ENCODE results near the gene DAGLA. TPM values are rescaled to one million over a fixed set of nuclear protein-coding genes. Genes with fewer than 3 reads are reported as not detected.

The DAGLA gene
- polyA plus RNA-seq, 1 donor = 3.2 TPM

- no peak for DNase-seq
Measured at GRCh38 chr11:61707574-61707973, 27.4 kb downstream of the DAGLA start.

DNA sequence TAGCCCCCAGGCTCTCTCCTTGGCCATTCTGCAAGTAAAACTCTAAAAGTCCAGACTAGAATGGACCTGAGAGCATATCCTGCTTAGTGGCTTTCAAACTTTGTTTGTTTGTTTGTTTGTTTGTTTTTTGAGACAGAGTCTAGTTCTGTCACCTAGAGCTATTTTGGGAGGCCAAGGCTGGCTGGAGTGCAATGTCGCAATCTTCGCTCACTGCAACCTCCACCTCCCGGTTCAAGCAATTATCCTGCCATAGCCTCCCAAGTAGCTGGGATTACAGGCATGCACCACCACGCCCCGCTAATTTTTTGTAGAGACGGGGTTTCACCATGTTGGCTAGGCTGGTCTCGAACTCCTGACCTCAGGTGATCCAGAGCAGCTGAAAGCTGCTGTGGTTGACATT, 28.9 kb downstream of the DAGLA start:
- no peak for DNase-seq

DNA sequence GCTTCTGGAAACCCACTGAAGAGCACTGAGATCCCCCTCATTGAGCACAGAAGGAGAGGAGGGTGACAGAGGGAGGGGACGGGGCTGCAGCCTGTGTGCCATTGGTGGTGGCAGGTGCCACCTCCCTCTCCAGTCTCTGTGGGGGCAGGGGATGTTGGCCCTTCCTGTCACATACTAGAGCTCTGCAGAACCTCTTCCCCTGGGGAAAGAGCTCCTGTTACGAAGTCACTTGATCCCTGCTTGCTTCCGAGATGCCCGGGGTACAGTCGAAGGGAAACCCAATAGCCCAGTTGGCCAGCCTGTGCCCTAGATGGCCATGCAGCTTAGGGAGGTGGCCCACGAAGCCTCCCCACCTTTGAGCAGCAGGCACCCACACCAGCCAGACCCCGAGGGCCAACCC, 29.4 kb downstream of the DAGLA start:
- DNase-seq = no peak

- DNase-seq = no peak
Measured at GRCh38 chr11:61710019-61710418, 29.8 kb downstream of the DAGLA start.

- no peak for DNase-seq
Measured at GRCh38 chr11:61711037-61711436, 30.8 kb downstream of the DAGLA start.

DNA sequence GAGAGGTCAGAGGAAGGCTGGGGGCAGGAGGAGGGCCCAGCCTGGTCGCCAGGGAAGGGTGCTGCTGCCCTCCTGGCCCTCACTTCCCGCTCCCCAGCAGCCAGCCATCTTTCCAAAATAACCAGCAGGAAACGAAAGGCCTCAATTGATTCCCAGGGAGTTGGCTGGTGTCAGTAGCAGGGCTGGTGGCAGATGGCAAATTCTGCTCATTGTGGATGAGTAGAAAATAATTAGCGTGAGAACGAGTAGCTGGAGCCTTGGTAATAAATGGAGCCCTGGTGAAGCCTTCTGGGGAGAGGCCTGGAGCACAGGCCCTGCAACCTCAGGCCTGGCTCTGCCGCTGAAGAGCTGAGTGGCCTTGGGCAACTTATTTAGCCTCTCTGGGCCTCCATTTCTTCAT, 31.3 kb downstream of the DAGLA start:
- DNase-seq = no peak

DNA sequence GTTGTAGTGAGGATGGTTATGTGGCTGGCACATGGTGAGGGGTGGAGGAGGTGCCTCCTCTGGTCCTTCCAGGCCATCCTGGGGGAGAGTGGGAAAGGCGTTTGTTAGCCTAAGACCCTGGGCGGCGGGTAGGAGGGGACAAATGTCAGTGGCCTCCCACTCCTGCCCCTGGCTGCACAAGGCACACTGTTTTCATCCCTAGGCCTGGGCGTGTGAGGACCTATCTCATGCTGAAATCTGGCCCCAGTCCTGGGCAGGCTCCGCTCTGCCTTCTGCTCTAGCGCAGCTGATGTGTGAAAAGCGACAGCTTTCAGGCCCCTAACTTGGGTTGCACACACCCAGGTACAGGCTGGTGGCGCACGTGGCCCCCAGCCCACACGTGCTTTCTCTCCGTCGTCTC, 32.1 kb downstream of the DAGLA start:
- DNase-seq = no peak

GRCh38 chr11:61712846-61713245, 32.7 kb downstream of the DAGLA start:
- no peak for DNase-seq

DNA sequence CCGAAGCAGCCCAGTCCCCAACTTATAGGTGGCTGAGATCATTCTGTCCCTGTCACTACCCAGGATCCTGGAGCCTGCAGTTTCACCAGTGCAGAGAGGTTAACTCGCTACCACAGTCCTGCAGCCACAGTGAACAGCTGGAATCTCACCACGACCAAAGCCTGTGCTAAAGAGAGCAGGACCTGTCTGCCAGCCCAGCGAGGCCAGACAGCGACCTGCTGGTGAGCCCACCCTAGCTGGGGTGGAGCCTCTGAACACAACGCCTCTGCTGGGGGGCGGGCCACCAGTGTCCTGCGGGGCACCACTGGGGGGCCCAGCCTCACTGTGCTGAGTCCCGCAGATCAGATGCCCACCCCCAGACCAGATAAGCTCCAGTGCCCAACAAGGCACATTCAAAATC, 33.3 kb downstream of the DAGLA start:
- no peak for DNase-seq

- no peak for DNase-seq
Measured at GRCh38 chr11:61713906-61714305, 33.7 kb downstream of the DAGLA start.

DNA sequence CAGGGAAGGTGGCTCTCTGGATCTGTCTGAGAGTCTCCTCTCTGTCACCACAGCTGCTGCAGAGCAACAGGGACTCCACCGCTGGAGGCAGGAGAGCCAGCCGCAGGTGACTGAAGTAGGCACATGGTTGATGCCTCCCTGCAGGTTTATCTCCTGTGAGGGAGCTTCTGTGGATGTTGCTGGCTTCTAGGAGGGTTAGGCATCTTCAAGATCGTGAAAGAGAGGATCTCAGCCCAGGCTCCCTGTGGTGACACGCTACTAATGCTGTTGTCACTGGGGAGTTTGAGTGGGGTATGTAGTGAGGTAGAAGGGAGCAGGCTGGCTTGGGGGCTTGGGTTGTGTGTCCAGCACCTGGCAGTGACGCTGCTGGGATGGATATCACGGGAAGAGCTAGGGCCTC, 34.1 kb downstream of the DAGLA start:
- no peak for DNase-seq

- no peak for DNase-seq
Measured at GRCh38 chr11:61714916-61715315, 34.7 kb downstream of the DAGLA start.

DNA sequence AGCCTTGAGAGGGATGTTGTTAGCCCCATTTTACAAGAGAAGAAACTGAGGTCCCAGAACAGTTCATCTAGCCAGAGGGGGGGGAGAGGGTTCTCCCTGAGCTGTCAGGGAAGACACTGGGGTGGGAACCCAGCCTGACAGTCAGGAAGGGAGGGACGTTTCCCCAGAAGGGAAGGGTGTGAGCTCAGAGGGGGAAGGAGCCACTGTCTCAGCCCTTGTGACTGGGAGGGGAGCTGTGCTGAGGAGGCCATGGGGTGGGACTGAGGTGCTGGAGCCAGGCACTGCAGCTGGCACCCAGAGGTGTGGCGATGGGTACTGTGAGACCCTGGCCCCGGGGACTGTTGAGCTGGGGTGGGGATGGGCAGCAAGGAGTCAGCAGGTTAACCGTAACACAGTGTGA, 35.7 kb downstream of the DAGLA start:
- no peak for DNase-seq

DNA sequence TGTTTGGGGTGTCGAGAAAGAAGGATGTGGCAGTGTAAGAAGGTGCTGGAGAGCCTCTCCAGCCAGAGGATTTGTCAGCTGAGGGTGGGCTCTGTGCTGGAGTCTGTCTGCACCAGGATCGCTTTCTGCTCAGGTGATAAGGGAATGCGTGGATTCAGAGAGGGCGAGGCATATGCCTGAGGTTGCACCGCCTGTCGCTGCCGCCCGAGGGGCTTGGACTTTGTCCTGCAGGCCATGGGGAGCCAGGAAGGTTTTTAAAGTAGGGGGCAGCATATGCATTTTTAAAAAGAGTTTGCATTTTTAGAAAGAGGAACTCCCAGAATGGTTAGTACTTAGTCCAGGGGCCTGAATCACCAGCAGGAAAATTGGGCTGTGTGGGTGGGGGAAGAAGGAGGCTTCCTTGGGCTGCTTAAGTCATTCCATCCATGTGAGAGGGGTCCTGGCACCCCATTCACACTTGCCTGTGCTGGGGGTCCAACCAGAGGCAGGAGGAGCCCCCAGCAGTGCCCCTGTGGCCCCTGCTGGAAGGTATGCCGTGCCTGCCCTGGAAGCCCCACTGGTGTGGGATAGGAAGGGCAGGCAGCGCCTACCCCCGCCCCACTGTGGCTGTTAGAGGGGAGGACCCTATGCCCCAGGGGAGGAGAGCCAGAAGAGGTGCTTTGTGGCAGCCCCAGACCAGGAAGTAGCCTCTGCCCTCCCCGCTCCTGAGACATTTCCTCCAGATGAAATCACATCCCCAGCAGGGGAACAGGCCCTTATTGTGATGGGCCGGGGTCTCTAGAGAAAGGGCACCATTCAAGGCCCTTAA, 36.5 kb downstream of the DAGLA start:
- no peak for DNase-seq

- no peak for DNase-seq
Measured at GRCh38 chr11:61717286-61718033, 37.3 kb downstream of the DAGLA start.

GRCh38 chr11:61718046-61718531, 37.9 kb downstream of the DAGLA start:
- DNase-seq = no peak

DNA sequence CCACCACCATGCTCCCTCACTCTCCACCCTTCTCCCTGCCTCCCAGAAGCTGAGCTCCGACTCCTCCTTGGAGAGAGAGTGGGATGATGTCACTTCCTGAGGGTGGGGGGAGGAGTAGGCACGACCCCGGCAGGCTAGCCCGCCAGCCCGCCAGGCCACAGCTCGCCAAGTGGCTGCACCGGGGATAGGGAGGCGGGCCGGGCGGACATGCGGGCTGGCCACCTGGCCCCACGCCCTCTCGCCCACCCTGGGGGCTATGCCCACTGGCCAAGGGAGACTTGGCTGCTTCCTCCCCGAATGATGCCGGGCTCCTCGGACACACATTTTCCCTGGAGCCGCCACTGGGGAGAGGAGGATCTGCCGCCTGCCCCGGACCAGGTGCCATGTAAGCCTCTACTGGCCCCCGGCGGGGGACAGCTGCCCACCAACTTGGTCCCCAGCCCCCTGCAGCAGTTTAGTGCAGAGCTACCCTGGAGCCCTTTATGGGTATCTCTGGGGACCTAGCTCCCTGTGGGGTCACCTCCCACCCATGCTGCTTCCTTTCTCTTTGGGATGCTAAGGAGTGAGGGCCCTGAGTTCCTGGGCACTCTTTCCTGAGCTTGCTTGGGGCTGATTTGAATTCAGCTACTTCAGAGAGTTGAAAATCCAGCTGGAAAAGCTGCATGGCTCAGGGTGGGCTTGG, 38.6 kb downstream of the DAGLA start:
- peak; percentile 79 for DNase-seq

GRCh38 chr11:61719978-61720377, 39.8 kb downstream of the DAGLA start:
- DNase-seq = no peak

DNA sequence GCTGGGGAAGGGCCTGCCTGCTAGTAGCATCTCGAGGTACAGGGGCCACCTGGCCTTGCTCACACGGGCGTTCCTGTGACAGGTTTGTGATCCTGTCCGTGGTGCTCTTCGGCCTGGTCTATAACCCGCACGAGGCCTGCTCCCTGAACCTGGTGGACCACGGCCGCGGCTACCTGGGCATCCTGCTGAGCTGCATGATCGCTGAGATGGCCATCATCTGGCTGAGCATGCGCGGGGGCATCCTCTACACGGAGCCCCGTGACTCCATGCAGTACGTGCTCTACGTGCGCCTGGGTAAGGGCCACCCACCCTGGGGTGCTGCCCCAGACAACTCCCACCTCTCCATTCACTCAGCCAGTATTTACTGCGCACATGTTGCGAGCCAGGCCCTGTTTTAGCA, 40.4 kb downstream of the DAGLA start:
- no peak for DNase-seq

DNA sequence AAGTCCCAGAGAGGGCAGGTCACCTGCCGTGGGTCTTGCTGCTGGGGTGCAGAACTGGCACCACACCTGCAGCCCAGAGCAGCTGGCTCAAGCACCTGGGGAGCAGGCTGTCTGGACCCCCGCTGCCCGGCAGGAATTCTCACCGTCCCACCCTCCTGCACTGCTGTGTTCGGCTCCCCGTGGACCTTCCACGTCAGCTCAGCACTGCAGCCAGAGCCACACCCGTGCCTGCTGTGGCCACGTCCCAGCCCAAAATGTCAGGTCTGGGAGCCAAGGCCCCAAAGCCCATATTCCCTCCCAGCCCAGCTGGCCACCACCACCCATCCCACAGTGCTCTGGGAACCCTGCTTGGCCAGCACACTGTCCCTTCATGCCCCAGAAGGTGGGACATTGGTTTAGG, 44.2 kb downstream of the DAGLA start:
- DNase-seq = no peak

DNA sequence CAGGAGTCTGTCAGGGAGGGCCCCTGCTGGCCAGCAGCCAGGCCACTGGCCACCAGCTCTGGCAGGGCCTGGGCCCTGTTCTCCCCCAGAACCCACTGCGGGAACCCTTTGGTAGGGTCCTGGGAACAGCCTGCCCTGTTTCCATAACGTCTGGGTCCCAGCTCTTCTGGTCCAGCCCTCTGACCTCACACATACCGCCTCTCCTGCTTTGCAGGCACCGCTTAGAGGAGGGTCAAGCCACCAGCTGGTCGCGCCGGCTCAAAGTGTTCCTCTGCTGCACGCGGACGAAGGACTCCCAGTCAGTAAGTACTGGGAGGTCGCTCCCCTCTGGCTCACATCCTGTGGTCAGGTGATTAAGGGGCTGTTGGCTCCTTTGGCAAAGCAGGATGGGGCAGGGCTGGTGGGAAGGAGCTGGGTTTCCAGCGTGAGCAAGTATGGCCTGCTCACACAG, 45.6 kb downstream of the DAGLA start:
- no peak for DNase-seq

DNA sequence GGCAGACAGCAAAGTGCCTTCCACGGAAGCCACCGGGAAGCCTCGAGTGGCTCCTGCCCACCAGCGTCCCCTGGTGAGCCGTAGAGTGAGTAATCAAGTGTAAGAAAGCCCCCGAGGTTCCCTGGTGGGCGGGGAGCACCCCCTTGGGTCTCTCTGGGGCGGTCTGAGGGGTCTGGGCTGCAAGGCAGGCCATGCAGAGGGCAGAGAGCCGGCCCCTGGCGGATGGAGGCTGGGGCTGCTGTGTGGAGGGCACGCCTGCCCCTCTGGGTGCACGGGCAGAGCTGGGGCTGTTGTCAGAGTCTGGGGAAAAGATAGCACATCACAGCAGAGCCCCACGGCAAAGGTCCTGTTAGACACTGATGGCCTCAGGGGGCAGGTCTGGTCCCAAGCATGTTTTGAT, 46.6 kb downstream of the DAGLA start:
- no peak for DNase-seq

- no peak for DNase-seq
Measured at GRCh38 chr11:61727401-61727811, 47.2 kb downstream of the DAGLA start.

All from left kidney (tissue), 2 donors.